GM12864 (cell line): ENCODE measurements around the gene TFAP2C.

Source experiments
- DNase-seq: peaks from one replicate; pipeline ENCODE4 v3.0.0-alpha.2; 2011; ENCODE audit warnings: low read depth
- H3K4me3 ChIP-seq: 2 replicates; pipeline ENCODE4 v1.5.1; 2011; ENCODE audit warnings: mild to moderate bottlenecking, low read depth, low read length, control low read depth
- CTCF ChIP-seq: IDR thresholded peaks from 2 replicates; pipeline ENCODE4 v1.5.1; 2011; ENCODE audit warnings: low read depth, mild to moderate bottlenecking, moderate library complexity, low read length, control low read depth, inconsistent platforms; ENCODE audit errors: missing control alignments

TFAP2C gene

GRCh38 chr20:56688106-56688505 is 59.0 kb downstream of the TFAP2C start:
- no peak for DNase-seq
- no peak overlapping the region for H3K4me3 ChIP-seq
- no peak for TF ChIP-seq CTCF
